GM18498 (cell line): ENCODE results near the gene ZNF747.

Experiments
- ATAC-seq: cut with Tn5 transposase; IDR thresholded peaks from one replicate; pipeline ENCODE4 v1.9.1; 2021; ENCODE audit warnings: mild to moderate bottlenecking, moderate library complexity; ENCODE audit not compliant: unreplicated experiment

The ZNF747 gene

GRCh38 chr16:30534368-30535105, at the start of gene ZNF747:
ZNF747 (minus strand) TSS chr16:30534858; CDS start chr16:30534679, 179 bp downstream.
- peak; percentile 61 for ATAC-seq

DNA sequence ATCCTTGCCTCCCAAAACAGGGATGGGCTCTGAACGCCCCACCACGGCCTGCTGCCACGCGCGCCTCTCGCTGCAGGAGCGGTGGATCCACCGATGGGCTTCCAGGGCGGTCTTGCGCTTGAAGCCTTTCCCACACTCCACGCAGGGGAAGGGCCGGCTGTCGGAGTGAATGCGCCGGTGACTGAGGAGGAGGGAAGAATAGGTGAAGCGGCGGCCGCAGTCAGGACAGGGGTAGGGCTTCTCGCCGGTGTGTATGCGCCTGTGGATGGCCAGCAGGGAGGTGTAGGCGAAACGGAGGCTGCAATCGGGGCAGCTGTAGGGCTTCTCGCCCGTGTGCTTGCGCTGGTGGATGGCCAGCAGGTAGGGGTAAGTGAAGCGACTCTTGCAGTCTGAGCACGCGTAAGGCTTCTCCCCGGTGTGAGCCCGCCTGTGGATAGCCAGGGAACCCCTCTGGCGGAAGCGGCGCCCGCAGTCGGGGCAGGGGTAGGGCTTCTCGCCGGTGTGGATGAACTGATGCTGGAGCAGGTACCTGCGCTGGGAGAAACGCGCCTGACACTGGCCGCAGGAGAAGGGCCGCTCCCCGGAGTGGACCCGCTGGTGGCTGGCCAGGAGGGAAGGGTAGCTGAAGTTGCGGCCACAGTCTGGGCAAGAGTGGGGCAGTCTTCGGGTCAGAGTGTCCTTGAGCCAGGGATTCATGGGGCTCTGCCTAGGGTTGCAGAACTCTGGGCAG, 48.1 kb upstream of the ZNF747 start:
- ATAC-seq = no peak

DNA sequence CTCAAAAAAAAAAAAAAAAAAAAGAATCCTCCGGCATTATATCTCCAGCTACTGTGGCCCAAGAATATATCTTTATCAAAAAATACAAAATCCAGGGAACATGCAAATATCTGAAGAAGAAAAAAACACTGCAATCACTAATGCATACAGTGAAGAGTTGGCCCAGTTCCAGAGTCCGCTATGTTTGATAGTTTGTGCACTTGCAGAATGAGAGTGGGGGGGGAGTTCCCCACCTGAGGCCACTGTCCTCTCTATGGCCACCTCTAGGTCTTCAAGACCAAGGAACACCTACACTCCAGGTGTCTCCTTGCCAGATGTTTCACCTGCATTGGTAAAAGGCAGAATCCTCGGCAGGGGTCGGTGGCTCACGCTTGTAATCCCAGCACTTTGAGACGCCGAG, 46.8 kb upstream of the ZNF747 start:
- ATAC-seq = no peak

- no peak for ATAC-seq
Observed at GRCh38 chr16:30574678-30575077, 40.0 kb upstream of the ZNF747 start.

- peak; percentile 75 for ATAC-seq
Observed at GRCh38 chr16:30571445-30572322, 37.0 kb upstream of the ZNF747 start, which contains the start of gene ZNF688. ZNF688 (minus strand) TSS chr16:30571714; CDS start chr16:30571629, 85 bp downstream.

DNA sequence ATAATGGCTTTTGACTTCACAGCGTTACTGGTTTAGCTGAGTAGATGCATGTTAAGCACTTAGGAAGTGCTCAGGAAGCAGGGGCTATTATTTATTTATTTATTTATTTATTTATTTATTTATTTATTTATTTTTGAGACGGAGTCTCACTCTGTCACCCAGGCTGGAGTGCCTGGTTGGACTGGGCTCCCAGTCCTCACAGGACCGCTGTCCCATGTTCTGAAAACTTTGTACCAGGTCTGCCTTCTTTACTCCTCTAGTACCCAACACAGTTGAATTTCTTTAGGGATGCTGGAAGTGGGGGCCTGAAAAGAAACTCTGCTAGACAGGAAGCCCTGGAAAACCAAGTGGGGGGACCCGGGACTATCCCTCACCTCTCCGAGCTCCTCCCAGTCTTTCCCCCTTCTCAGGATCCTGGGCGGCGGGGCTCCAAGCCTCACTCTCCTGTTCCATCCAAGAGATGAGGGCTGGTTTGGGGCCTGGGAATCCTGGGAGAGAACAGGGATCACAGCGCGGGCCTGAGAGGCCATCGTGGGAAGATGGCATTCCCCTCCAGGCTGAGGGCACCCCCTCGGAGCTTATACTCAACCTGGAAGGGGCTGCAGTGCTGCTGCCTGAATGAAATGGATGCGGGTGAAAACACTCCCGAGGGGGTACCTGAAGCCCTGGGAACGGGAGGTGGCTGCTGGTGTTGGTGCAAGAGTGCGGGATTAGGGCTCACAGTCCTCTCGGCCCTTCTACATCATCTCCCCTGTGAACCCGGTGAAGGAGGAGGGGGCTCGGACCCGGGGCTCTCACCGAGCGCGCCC, 36.2 kb upstream of the ZNF747 start:
- no peak for ATAC-seq

DNA sequence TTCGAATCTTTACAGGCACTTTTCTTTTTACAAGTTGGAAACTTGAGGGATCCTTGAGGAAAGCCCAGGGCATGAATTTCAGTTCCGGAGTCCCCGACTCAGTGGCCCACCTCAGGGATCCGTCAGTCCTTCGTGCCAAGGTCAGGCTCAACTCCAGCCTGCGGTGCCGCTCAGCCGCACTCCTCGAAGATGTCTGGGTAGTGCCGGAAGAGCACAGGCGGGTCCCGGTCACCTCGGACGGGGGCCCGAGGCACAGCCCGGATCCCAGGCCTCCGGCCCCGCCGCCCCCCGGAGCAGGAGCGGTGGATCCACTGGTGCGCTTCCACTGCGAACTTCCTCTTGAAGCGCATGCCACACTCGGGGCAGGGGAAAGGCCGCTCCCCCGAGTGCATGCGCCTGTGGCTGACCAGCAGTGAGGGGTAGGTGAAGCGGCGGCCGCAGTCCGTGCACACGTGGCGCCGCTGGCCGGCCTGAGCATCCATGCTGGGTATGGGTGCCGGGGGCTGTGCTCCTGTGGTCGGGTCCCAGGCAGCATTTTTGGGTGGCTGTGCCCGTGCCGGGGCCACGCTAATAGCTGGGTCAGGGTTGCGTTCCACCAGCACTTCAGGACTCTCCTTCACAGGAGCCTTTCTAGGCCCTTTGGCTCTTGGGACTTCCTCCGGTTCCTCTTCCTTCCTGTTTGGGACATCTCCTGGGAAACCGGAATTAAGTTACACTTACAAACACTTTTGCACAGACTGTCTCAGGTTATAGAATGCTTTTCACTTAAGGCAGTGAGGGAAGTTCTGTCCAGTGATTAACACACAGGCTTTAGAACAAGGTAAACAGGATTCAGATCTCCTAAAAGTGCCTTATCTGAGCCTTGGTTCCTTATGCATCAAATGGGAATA, 35.3 kb upstream of the ZNF747 start:
- ATAC-seq = no peak

- no peak for ATAC-seq
Observed at GRCh38 chr16:30569281-30569680, 34.6 kb upstream of the ZNF747 start.

DNA sequence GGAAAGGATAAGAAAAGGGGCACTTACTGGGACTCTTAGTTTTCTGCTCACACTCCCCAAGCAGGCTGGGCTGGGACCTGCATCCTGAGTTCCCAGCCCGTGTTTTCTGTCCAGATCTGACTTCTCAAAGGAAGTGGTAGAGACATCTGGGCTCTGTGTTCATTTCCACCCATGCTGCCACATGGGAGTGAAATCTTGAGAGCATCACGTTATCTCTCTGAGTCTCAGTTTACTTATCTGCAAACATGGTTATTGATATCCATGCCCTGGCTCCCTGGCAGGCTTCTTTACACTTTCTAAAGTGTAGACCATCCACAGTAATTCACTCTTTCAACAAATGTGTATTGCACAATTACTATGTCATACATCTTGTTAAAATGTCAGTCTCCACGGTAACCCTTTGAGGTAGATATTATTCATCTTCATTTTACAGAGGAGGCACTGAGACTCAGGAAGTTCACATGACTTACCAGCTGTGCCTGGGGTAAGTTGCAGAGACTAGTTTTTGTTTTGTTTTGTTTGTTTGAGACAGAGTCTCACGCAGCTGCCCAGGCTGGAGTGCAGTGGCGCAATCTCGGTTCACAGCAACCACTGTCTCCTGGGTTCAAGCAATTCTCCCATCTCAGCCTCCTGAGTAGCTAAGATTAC, 33.5 kb upstream of the ZNF747 start:
- no peak for ATAC-seq

DNA sequence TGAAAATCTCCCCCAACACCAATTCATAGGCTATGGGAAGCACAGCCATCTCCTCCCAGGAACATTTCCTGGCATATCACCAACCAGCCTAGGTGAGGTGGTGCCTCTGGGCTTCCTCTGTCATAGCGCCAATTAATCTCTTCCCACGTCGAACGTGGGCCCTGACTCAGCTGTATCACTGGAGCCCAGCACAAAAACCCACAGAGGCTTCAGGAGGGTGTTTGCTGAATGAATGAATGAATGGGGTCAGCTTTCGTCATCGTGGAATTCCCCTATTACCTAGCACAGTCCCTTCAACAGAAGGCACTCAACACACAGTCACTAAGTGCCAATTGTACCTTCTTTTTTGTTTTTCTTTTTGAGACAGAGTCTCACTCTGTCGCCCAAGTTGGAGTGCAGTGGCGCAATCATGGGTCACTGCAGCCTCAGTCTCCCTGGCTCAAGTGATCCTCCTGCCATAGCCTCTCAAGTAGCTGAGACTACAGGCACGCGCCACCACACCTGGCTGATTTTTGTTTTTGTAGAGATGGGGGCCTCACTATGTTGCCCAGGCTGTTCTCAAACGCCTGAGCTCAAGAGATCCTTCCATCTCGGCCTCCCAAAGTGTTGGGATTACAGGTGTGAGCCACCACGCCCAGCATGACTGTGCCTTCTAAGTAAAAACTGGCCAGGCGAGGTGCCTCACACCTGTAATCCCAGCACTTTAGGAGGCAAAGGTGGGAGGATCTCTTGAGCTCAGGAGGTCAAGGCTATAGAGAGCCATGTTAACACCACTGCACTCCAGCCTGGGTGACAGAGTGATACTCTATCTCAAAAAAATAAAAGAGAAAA, 32.7 kb upstream of the ZNF747 start:
- ATAC-seq = no peak

DNA sequence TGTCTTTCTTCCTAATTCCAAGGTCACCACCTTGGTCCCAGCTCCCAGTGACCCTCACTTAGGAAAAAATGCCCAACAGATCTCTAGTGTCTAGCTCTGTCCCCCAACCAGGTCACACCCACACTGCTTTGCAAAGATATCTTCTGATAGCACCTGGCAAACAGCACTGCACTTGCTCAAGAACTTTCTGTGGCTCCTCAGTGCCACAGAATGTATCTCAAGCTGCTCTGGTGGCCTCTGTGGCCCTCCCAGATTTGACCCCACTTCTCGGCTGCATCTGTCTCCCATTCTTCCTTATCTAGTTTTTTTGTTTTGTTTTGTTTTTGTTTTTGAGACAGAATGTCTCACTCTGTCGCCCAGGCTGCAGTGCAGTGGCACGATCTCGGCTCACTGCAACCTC, 31.9 kb upstream of the ZNF747 start:
- ATAC-seq = no peak

- ATAC-seq = no peak
Observed at GRCh38 chr16:30565984-30566383, 31.3 kb upstream of the ZNF747 start.

- ATAC-seq = no peak
Observed at GRCh38 chr16:30565526-30565925, 30.9 kb upstream of the ZNF747 start.

DNA sequence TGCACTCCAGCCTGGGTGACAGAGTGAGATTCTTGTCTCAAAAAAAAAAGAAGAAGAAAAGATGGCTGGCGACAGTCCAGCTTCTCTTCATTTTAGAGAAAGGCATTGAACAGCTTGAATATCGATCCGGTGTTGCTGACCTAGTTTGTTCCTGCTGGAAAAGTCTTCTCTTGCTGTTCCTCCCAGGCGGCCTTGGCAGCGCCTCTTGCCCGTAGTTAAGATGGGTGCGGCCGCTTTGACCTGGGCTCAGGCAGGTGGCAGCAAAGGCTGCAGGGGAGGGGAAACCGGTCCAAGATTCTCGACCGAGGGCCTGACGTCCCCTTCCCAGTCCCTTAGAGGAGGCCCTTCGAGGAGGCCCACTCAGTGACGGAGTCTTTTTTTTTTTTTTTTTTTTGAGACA, 27.4 kb upstream of the ZNF747 start:
- ATAC-seq = no peak

GRCh38 chr16:30561089-30561816, 26.6 kb upstream of the ZNF747 start:
- ATAC-seq = no peak

DNA sequence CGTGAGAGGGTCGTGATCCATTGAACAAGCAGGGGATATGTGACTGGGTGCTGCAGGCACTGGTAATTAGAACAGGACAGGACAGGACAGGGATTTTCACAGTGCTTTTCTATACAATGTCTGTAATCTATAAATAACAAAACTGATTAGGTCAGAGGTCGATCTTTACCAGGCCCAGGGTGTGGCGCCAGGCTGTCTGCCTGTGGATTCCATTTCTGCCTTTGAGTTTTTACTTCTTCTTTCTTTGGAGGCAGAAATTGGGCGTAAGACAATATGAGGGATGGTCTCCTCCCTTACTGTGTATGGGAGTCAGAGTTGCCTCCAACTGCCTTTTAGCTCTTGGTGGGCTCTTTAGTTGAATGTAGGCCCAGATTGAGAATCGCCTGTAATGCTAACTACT, 25.0 kb upstream of the ZNF747 start:
- ATAC-seq = no peak

- ATAC-seq = no peak
Observed at GRCh38 chr16:30558789-30559377, 24.2 kb upstream of the ZNF747 start.
